ENCODE results near the gene DENND10.
"Not testable (repeated sequence)": the region's sequence is repeated elsewhere in the genome, so short reads cannot be mapped to it uniquely, and the experiment has no call there.

The DENND10 gene

GRCh38 chr10:119176166-119176565 is 72.3 kb downstream of the DENND10 start:
- no peak for DNase-seq

- DNase-seq: no peak
Observed at GRCh38 chr10:119177708-119178371, 73.9 kb downstream of the DENND10 start.

- DNase-seq: peak; percentile 89
Observed at GRCh38 chr10:119178372-119179119, 74.6 kb downstream of the DENND10 start, which contains the start of gene PRDX3. Gene PRDX3 (minus strand): TSS chr10:119178812. CDS start chr10:119178790, 22 bp downstream.

- DNase-seq: not testable (repeated sequence)
Observed at GRCh38 chr10:119180850-119181400, 77.0 kb downstream of the DENND10 start.

- no peak for DNase-seq
Observed at GRCh38 chr10:119183664-119184412, 79.9 kb downstream of the DENND10 start.
